HG03571 (cell line): ENCODE data around the gene CALY.

Experiments used
- ATAC-seq: cut with Tn5 transposase; IDR thresholded peaks from one replicate; pipeline ENCODE4 v1.9.1; 2021; ENCODE audit not compliant: unreplicated experiment

Gene CALY

GRCh38 chr10:133366751-133367150 lies 30.1 kb upstream of the CALY start:
- ATAC-seq, result no peak

- no peak for ATAC-seq
Measured at GRCh38 chr10:133366130-133366478, 29.4 kb upstream of the CALY start.

GRCh38 chr10:133365461-133366129 lies 28.9 kb upstream of the CALY start:
- no peak for ATAC-seq

- ATAC-seq, result no peak
Measured at GRCh38 chr10:133364645-133365431, 28.1 kb upstream of the CALY start.

GRCh38 chr10:133362846-133363245 lies 26.1 kb upstream of the CALY start:
- no peak for ATAC-seq

- no peak for ATAC-seq
Measured at GRCh38 chr10:133361773-133362441, 25.2 kb upstream of the CALY start.

GRCh38 chr10:133361227-133361626 lies 24.5 kb upstream of the CALY start:
- no peak for ATAC-seq

GRCh38 chr10:133359972-133360610 lies 23.4 kb upstream of the CALY start:
- no peak for ATAC-seq

GRCh38 chr10:133359554-133359971 lies 22.9 kb upstream of the CALY start:
- ATAC-seq, result no peak

- no peak for ATAC-seq
Measured at GRCh38 chr10:133358925-133359310, 22.2 kb upstream of the CALY start.

GRCh38 chr10:133358162-133358924 lies 21.6 kb upstream of the CALY start:
- ATAC-seq, result no peak

GRCh38 chr10:133357285-133358161 lies 20.8 kb upstream of the CALY start, which contains the start of gene FUOM:
TSS of gene FUOM (minus strand) at chr10:133358019. CDS start at chr10:133358007, 12 bp downstream.
- ATAC-seq, result peak; percentile 73

- ATAC-seq, result no peak
Measured at GRCh38 chr10:133356549-133357284, 20.0 kb upstream of the CALY start.

GRCh38 chr10:133355991-133356390 lies 19.3 kb upstream of the CALY start:
- no peak for ATAC-seq

GRCh38 chr10:133355266-133355665 lies 18.6 kb upstream of the CALY start:
- no peak for ATAC-seq

GRCh38 chr10:133354672-133355240 lies 18.1 kb upstream of the CALY start:
- ATAC-seq, result no peak

- ATAC-seq, result no peak
Measured at GRCh38 chr10:133353988-133354605, 17.4 kb upstream of the CALY start.

- no peak for ATAC-seq
Measured at GRCh38 chr10:133353202-133353959, 16.7 kb upstream of the CALY start.
